Mucosa of descending colon (tissue), 3 donors: ENCODE data around the gene COL4A2. TPM values are rescaled to one million over a fixed set of nuclear protein-coding genes. Genes with fewer than 3 reads are reported as not detected.

Experiments
- ATAC-seq: fragments of 200-7000 bp; cut with Tn5 transposase; one replicate; pipeline ENCODE4 v1.9.1; 2020; ENCODE audit warnings: mild to moderate bottlenecking, moderate library complexity
- DNase-seq, 3 donors: peaks; one replicate each; pipeline ENCODE4 v3.0.0-alpha.2; 2020
- H3K36me3 ChIP-seq: fragments of 200-600 bp; one replicate; pipeline ENCODE4 v1.8.0; 2021; ENCODE audit warnings: low read depth, mild to moderate bottlenecking
- H3K4me1 ChIP-seq: fragments of 200-600 bp; one replicate; pipeline ENCODE4 v1.8.0; 2021; ENCODE audit warnings: low read depth, mild to moderate bottlenecking
- H3K4me3 ChIP-seq: fragments of 200-600 bp; one replicate; pipeline ENCODE4 v1.8.0; 2021; ENCODE audit warnings: mild to moderate bottlenecking
- H3K9me3 ChIP-seq: fragments of 200-600 bp; one replicate; pipeline ENCODE4 v1.8.0; 2021; ENCODE audit warnings: mild to moderate bottlenecking
- intact Hi-C, 2 donors: fragments of 100-400 bp; cut with DNase I in 1 of 2; cut with micrococcal nuclease in 1 of 2; formaldehyde crosslinking; loops; one replicate each; pipeline versions ENCODE4 v1.11.0 to v1.11.1; 2022; cut with DNase I, micrococcal nuclease
- total RNA-seq, 3 donors: library from RNA; stranded (reverse); fragmentation: NEBNext Ultra II Directional in 2 of 3; extraction: Animal tissue kit (Norgen Biotek cat#: 25700) in 2 of 3; gene quantifications; one replicate each; pipeline versions ENCODE4 v1.2.1 to v1.2.4, GENCODE V29; 2021 to 2023
- TF ChIP-seq, protein P1 (sequence below): fragments of 200-600 bp; IDR thresholded peaks from one replicate; pipeline ENCODE4 v1.8.0; 2022; ENCODE audit warnings: antibody characterized with exemption, mild to moderate bottlenecking
- donor health status: DM: no; HTN: no; CAD: no; lungs with moderate emphysema.
- donor health status: DM: no; HTN: no; CAD: no.
- donor health status: DM: no; HTN: yes; CAD: no.

COL4A2 gene
- total RNA-seq, 3 donors from 2014 or later, result 33.5 to 389 (median 74.2) TPM

DNA sequence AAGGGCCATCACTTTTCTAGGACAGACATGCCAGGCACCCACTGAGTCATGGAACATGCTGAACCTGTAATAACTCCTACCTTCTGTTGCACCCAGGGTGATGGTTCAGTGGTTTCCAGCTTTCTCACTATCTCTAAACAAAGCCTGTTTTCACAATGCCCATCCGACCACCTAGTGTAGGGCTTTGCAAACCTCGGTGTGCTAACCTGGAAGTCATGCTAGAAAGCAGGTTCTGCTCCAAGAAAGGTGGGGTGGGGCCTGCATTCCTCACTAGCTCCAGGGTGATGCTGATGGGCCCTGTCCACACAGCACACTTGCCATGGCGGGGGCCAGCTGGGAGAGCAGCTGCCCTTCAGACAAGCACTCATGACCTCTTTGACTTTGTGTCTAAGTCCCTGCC lies 43.4 kb downstream of the COL4A2 start:
- DNase-seq (no peak), ATAC-seq (no peak)
- Histone ChIP-seq H3K4me3 (no peak overlapping the region), H3K9me3 (no peaks in the 10 kb centered on the region), H3K36me3 (no peaks in the 10 kb centered on the region), H3K4me1 (peaks cover 41% of the 10 kb centered on the region)
- TF ChIP-seq, protein P1, sequence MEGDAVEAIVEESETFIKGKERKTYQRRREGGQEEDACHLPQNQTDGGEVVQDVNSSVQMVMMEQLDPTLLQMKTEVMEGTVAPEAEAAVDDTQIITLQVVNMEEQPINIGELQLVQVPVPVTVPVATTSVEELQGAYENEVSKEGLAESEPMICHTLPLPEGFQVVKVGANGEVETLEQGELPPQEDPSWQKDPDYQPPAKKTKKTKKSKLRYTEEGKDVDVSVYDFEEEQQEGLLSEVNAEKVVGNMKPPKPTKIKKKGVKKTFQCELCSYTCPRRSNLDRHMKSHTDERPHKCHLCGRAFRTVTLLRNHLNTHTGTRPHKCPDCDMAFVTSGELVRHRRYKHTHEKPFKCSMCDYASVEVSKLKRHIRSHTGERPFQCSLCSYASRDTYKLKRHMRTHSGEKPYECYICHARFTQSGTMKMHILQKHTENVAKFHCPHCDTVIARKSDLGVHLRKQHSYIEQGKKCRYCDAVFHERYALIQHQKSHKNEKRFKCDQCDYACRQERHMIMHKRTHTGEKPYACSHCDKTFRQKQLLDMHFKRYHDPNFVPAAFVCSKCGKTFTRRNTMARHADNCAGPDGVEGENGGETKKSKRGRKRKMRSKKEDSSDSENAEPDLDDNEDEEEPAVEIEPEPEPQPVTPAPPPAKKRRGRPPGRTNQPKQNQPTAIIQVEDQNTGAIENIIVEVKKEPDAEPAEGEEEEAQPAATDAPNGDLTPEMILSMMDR, result no peak
- intact Hi-C loops, result no loop called here

DNA sequence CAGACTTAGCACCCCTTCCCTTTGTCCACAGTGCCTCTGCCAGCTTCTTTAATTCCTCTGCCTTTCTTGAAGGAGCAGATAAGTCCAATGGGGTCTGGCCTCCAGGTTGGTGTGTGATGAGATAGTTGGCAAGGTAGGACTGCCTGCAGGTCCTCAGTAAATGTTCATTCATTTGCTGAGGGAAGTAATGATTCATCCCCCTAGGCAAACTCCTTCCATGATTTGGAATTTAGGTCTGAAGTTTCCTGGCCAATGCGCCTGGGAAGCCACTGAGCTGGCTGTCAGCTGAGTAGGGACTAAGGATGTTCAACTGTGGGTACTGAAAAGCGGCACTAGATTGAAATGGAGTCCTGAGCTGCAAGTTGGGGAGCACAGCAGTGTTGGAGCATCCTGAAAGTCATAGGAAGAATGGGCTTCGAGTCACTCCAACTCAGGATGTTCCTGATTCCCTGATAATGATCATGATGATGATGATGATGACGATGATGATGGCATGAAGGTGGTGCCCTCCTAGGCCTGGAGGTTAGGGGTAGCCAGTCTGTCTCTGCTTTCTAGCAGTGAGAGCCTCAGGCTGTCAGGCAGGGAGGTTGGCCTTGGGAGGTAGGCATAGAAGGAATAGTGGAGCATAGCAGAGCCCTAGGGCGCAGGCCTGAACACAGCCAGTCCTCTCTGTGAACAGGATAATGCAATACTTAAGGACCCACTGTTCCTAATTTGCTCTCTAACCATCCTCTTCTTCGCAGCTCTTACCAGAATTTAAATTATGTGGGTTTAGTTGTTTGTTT lies 44.7 kb downstream of the COL4A2 start:
- DNase-seq, result no peak
- no peak overlapping the region for H3K4me3 ChIP-seq
- peaks cover 40% of the 10 kb centered on the region for H3K4me1 ChIP-seq
- no peak for ATAC-seq
- intact Hi-C loops, result no loop called here
- no peaks in the 10 kb centered on the region for H3K9me3 ChIP-seq
- TF ChIP-seq, protein P1, result no peak
- H3K36me3 ChIP-seq, result no peaks in the 10 kb centered on the region

DNA sequence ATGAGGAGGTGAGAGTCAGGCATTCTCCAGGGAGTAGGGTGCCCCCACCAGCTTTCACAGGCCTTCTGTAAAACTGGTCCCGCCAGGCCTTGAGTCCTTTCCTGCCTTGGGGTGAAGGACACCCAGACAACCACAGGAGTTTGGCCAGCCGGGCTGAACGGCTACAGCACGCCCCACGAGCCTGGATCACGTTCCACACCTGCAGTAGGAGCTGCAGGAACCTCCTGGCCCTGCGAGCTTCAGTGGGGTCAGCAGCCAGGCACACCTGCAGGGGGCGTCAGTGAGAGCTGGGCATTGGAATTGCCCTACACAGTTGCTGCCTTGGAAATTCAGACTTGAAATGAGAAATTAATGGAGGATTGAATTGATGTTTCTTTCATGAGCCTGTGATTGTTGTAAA lies 45.7 kb downstream of the COL4A2 start:
- DNase-seq (peak in 1 of 3 donors; percentile 64), ATAC-seq (peak; percentile 27)
- Histone ChIP-seq H3K9me3 (no peaks in the 10 kb centered on the region), H3K4me1 (peaks cover 31% of the 10 kb centered on the region), H3K4me3 (no peak overlapping the region), H3K36me3 (no peaks in the 10 kb centered on the region)
- TF ChIP-seq, protein P1, result no peak
- intact Hi-C loops, result no loop called here

DNA sequence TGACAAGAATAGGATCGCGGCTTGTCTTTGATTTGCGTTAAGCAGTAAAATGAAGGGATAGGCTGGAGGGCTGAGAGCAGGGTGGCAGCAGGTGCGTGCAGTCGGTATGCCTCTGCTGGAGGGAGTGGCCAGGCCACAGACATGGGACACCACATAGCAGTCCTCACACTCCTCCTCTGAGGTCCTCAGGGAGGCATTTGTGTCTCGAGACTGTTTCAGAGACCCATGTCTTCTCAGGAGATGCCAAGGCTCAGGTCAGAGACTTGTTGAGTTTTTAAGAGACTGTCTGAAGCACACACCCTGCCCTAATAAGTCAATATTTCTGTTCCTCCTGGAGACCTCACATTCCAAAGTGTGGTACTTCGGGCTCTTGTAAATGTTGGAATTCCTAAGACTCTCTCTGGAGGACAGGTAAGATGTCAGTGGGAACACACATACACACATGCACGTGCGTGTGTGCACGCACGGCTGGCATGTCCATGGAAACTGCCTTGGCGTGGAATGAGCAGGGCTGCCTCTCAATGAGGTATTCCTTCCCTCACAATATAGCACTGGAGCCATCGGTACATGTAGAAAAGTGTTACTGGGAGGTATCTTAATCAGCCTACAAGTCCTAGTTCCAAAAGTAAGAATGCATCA lies 46.4 kb downstream of the COL4A2 start:
- no peaks in the 10 kb centered on the region for H3K36me3 ChIP-seq
- ATAC-seq, result peak; percentile 81
- peak in 2 of 3 donors; percentile 44 to 54 for DNase-seq
- H3K4me3 ChIP-seq, result no peak overlapping the region
- H3K4me1 ChIP-seq, result peaks cover 24% of the 10 kb centered on the region
- intact Hi-C loops, result no loop called here
- no peaks in the 10 kb centered on the region for H3K9me3 ChIP-seq
- TF ChIP-seq, protein P1, result no peak

DNA sequence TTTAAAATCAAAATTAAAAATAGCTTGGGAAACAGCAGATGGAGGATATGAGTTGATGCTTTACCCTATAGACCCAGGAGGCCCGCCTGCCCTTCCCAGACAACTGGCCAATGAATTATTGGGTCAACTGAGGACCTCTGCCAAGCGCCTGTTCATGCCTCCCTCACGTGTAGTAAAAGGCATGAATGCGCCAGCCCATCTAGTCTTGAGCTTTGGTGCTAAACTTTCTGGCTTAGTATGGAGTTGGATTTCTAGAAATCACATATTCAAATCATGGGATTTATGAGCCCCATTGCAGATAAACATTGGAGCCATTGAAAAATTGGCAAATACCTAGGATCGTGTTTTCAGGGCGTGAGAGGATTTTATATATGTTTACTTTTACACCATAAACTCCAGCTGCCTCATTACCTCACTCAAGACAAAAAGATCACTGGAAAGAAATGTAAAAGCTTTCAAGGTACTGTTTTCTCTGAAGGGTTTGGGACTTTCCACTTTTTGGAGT lies 47.1 kb downstream of the COL4A2 start:
- intact Hi-C loops, result no loop called here
- peak; percentile 79 for ATAC-seq
- Histone ChIP-seq H3K9me3 (no peaks in the 10 kb centered on the region), H3K4me1 (peaks cover 24% of the 10 kb centered on the region), H3K4me3 (no peak overlapping the region), H3K36me3 (no peaks in the 10 kb centered on the region)
- DNase-seq, result peak in 1 of 3 donors; percentile 41
- TF ChIP-seq, protein P1, result no peak
